Heart left ventricle (tissue), 13 donors: ENCODE measurements around the gene TRERF1.

Experiments
- CTCF ChIP-seq, 12 donors: fragments of 200-600 bp; sonication (generic) in 4 of 12; IDR thresholded peaks; one replicate each; pipeline versions ENCODE4 v1.5.0 to v1.8.0; 2018 to 2022; ENCODE audit warnings: antibody characterized with exemption in 12 of 12, mild to moderate bottlenecking in 5 of 12
- POLR2A ChIP-seq, 2 donors: fragments of 450-650 bp; IDR thresholded peaks; one replicate each; pipeline ENCODE4 v1.6.1; 2017; ENCODE audit warnings: antibody characterized with exemption in 2 of 2, mild to moderate bottlenecking in 2 of 2, moderate library complexity in 2 of 2
- donor health status: ischemic (EF 13 %, LVEDD 7.1; RV severe dilation, severe dysfunction).
- donor health status: DM: no; HTN: yes; CAD: no.
- donor health status: DM: no; HTN: no; CAD: no.
- donor health status: ischemic (EF 25% LVEDD 6.9; RV normal size, moderate dysfunction).
- donor health status: ischemic (EF 25% LVEDD 5.7; RV mildly dilated, moderate dysfunction).
- donor health status: ischemic (EF 35%, LVEDD 5.7; RV mildly dilated, moderate dysfunction).
- donor health status: nonischemic (EF 11% LVEDD 7.7; RV severe dilation, severe dysfunction).
- donor health status: DM: yes; HTN: yes; CAD: no.
- donor health status: PGD.
- donor health status: ischemic (EF 29% LVEDD 5.4; RV normal size, mild dysfunction).
- donor health status: nonischemic (EF 23%, LVEDD 6.1; RV moderate dilation, normal function).

- TF ChIP-seq CTCF (IDR thresholded peaks at IDR 0.05): no peak
- no peak for TF ChIP-seq POLR2A (IDR thresholded peaks at IDR 0.05)
Observed at GRCh38 chr6:42332916-42333315, 118.8 kb downstream of the TRERF1 start.
